HG02852 (cell line): Measurements from ENCODE around the gene RPL22L1.
A peak's percentile ranks its signal among the peaks of the same experiment; 100 is the strongest.
"Not testable (repeated sequence)": the region's sequence is repeated elsewhere in the genome, so short reads cannot be mapped to it uniquely, and the experiment has no call there.

Source experiments
- ATAC-seq: cut with Tn5 transposase; IDR thresholded peaks from one replicate; pipeline ENCODE4 v1.9.1; 2021; ENCODE audit warnings: mild to moderate bottlenecking, moderate library complexity; ENCODE audit not compliant: unreplicated experiment

The RPL22L1 gene

GRCh38 chr3:170869645-170870593, at the start of gene RPL22L1:
RPL22L1 (minus strand) TSS chr3:170870195; CDS start chr3:170870167, 28 bp downstream.
- peak; percentile 98 for ATAC-seq

- no peak for ATAC-seq
Observed at GRCh38 chr3:170918715-170919114, 48.7 kb upstream of the RPL22L1 start.

GRCh38 chr3:170914690-170915089, 44.7 kb upstream of the RPL22L1 start:
- no peak for ATAC-seq

- ATAC-seq: no peak
Observed at GRCh38 chr3:170914212-170914611, 44.2 kb upstream of the RPL22L1 start.

GRCh38 chr3:170911051-170911450, 41.1 kb upstream of the RPL22L1 start:
- no peak for ATAC-seq

DNA sequence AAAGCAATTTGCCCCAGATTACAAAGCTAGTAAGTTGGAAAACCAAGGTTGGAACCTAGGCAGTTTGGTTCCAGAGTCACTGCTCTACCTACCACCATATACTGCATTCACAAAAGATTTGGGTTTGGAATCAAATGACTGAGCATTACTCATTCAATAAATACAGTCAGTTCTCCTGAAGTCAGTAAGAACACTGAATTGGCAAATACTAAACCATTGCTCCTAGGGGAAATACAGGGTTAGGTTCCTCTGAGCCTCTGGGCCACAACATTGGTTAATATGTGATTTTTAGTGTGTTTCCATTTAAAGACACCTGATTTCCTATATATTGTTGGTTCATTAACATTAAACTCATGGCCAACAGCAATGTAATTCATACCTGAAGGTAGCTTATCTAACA, 40.5 kb upstream of the RPL22L1 start:
- no peak for ATAC-seq

- ATAC-seq: no peak
Observed at GRCh38 chr3:170909129-170909903, 39.3 kb upstream of the RPL22L1 start.

DNA sequence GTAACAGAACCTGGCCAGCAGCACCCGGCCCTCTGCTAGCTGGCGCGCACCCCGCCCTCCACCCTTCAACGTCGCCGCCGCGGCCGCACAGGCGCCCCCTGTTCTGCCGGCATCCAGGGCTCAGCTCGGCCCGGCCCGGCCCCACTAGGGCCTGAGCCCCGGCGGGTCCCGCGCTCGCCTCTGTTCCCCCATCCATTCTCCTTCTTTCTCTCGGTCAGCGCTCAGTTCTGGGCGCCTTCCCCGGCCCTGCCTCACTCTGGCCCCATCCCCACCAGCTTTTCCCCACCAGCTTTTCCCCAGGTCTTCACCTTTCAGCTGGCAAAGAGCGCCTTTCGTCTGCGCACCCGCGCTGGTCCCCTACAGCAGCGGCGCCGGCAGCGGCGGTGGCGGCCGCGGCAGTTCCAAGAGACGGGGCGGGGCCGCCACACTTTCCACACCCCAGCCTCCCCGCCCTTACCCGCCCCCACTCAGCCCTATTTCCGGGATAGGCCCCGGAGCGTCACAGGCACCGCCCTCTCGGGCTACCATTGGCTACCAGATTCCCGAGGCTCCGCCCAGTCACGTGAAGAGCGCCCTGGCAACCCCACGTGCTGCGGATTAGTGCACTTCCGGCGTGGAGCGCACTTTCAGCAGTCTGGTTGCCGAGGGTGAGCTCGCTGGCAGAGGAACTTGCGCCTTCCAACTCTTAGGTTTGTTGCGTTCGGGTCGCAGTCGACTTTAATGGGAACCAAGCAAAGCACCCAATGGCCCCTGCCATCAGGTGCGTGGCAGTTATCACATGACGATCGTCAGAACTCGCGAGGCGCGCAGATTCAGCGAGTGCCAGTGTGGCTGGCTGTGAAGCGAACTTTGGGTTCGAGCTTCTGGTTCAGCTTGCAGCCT, 38.5 kb upstream of the RPL22L1 start, which contains the start of gene EIF5A2:
Gene EIF5A2, minus strand, starts transcription at position 403 of the 882 bp plus-strand sequence. CDS start 831 bp downstream, outside the sequence.
- peak; percentile 96 for ATAC-seq

DNA sequence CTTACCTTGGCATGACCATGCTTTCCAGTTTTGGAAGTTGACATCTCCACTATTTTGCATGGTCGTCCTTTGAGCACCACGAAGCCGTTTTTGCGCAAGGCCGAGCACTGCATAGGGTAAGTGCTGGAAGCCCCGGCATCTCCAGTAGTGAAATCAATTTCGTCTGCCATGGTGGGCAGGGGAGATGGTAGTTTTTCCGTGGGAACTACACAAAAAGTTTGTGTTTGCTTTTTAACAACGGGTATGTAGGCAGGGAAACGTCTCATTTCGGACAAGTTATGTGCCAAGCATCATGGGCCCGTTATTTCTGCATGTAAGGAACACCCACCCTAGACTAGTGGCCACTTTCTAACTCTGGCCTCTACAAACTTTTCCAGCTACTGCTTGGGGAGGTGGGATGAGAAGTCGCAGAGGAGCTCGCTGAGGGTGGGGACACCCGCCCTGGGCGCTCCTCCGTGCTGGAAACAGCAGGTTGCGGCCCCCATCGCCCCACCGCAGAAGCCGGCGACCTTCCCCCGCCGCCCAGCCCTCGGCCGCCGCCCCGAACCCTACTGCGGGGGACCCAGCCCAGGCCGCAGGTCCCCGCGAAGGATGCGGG, 37.7 kb upstream of the RPL22L1 start:
- ATAC-seq: no peak

DNA sequence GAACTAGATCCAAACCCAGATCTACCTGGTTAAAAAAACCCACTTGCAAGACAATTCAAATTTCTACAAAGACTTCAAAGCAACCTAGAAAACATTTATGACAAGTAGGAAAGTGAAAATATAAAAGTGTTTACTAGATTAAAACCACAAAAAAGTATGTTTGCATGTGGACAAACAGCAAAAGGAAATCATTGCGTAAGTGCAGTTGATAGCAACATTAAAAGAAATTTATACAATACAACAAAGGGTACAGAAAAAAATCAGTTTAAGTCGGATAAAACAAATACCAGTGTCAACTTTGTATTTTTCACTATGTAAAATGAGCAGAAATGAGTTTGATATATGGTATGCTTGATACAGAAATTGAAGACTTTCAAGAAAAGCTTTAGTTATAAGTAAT, 35.9 kb upstream of the RPL22L1 start:
- no peak for ATAC-seq

- ATAC-seq: no peak
Observed at GRCh38 chr3:170903123-170903522, 33.1 kb upstream of the RPL22L1 start.

DNA sequence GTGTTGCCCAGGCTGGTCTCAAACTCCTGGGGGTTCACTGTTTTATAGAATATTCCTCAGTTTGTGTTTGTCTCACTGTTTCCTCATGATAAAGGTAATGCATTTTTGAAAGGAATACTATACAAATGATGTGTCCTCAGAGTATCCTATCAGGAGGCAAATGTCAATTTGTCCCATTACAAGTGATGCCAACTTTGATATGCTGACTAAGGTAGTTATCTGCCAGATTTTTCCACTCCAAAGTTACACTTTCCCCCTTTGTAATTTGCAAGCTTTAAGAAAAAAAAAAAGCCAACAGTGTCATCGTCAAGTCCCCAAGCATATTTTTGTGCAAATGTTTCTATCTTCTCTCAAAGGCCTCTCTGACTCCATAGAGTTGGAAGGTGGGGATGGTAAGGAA, 29.5 kb upstream of the RPL22L1 start:
- no peak for ATAC-seq

DNA sequence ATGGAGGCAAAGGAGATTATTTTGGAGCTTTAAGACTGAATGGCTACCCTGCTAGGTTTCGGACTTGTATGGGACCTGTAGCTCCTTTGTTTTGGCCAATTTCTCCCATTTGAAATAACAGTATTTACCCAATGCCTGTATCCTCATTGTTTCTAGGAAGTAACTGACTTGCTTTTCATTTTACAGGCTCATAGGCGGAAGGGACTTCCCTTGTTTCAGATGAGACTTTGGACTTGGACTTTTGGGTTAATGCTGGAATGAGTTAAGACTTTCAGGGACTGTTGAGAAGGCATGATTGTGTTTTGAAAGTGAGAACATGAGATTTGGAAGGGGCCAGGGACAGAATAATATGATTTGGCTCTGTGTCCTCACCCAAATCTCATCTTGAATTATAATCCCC, 28.0 kb upstream of the RPL22L1 start:
- ATAC-seq: no peak

- ATAC-seq: not testable (repeated sequence)
Observed at GRCh38 chr3:170897199-170897598, 27.2 kb upstream of the RPL22L1 start.

GRCh38 chr3:170896781-170897180, 26.8 kb upstream of the RPL22L1 start:
- ATAC-seq: no peak

- ATAC-seq: not testable (repeated sequence)
Observed at GRCh38 chr3:170896333-170896732, 26.3 kb upstream of the RPL22L1 start.

DNA sequence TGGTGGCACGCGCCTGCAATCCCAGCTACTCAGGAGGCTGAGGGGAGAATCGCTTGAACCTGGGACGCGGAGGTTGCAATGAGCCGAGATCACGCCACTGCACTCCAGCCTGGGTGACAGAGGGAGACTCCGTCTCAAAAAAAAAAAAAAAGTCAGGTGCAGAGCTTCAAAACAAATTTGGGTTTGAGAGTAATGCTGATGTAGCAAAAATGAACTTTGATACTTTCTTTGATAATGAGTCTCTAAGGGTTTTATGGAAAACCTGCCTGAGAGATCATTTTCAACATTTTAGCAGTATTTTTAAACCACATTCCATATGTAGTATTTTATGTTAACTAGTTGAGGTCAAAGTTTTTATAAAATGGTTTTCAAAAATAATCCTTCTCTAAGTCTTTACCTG, 23.9 kb upstream of the RPL22L1 start:
- no peak for ATAC-seq

GRCh38 chr3:170889630-170890029, 19.6 kb upstream of the RPL22L1 start:
- ATAC-seq: no peak

- ATAC-seq: no peak
Observed at GRCh38 chr3:170889132-170889531, 19.1 kb upstream of the RPL22L1 start.
